C4-2B (cell line): ENCODE measurements around the gene UNK.

Source experiments
- ZFX ChIP-seq: fragments of 450-650 bp; IDR thresholded peaks from 2 replicates; pipeline ENCODE4 v1.6.1; 2017
- TF ChIP-seq, protein P1 (sequence below): fragments of 450-650 bp; conservative IDR thresholded peaks from 2 replicates; pipeline ENCODE4 v1.5.1; 2017; ENCODE audit warnings: mild to moderate bottlenecking

GRCh38 chr17:75854101-75854748, 69.6 kb downstream of the UNK start:
- TF ChIP-seq, protein P1, sequence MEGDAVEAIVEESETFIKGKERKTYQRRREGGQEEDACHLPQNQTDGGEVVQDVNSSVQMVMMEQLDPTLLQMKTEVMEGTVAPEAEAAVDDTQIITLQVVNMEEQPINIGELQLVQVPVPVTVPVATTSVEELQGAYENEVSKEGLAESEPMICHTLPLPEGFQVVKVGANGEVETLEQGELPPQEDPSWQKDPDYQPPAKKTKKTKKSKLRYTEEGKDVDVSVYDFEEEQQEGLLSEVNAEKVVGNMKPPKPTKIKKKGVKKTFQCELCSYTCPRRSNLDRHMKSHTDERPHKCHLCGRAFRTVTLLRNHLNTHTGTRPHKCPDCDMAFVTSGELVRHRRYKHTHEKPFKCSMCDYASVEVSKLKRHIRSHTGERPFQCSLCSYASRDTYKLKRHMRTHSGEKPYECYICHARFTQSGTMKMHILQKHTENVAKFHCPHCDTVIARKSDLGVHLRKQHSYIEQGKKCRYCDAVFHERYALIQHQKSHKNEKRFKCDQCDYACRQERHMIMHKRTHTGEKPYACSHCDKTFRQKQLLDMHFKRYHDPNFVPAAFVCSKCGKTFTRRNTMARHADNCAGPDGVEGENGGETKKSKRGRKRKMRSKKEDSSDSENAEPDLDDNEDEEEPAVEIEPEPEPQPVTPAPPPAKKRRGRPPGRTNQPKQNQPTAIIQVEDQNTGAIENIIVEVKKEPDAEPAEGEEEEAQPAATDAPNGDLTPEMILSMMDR: no peak
- no peak for TF ChIP-seq ZFX
